H9 (cell line): ENCODE data around the gene CHMP1A. TPM values are rescaled to one million over a fixed set of nuclear protein-coding genes. Genes with fewer than 3 reads are reported as not detected.

Experiments used
- DNase-seq: peaks from one replicate; pipeline ENCODE4 v3.0.0-alpha.2; 2017
- H2AFZ ChIP-seq: one replicate; pipeline ENCODE4 v1.6.1; 2013; ENCODE audit warnings: mild to moderate bottlenecking, low read length, control low read depth, moderate library complexity
- H2AK5ac ChIP-seq: 2 replicates; pipeline ENCODE4 v1.6.1; 2013; ENCODE audit warnings: low read length, control low read depth, mixed read lengths; ENCODE audit not compliant: insufficient read length
- H2BK120ac ChIP-seq: one replicate; pipeline ENCODE4 v1.6.1; 2013; ENCODE audit warnings: low read depth, mild to moderate bottlenecking, low read length, control low read depth, inconsistent platforms; ENCODE audit not compliant: poor library complexity, severe bottlenecking
- H2BK12ac ChIP-seq: 2 replicates; pipeline ENCODE4 v1.6.1; 2013; ENCODE audit warnings: low read length, control low read depth, mixed read lengths, low read depth; ENCODE audit not compliant: insufficient read length
- H2BK15ac ChIP-seq: 2 replicates; pipeline ENCODE4 v1.6.1; 2013; ENCODE audit warnings: low read depth, low read length, control low read depth
- H2BK20ac ChIP-seq: one replicate; pipeline ENCODE4 v1.6.1; 2013; ENCODE audit warnings: low read depth, mild to moderate bottlenecking, low read length, control low read depth, inconsistent platforms; ENCODE audit not compliant: poor library complexity, severe bottlenecking
- H2BK5ac ChIP-seq: 2 replicates; pipeline ENCODE4 v1.6.1; 2013; ENCODE audit warnings: low read length, control low read depth, mixed read lengths; ENCODE audit not compliant: insufficient read length
- H3K14ac ChIP-seq: 2 replicates; pipeline ENCODE4 v1.6.1; 2013; ENCODE audit warnings: low read length, control low read depth; ENCODE audit not compliant: insufficient read depth
- H3K18ac ChIP-seq: 2 replicates; pipeline ENCODE4 v1.6.1; 2013; ENCODE audit warnings: low read depth, mild to moderate bottlenecking, mixed read lengths, low read length, control low read depth; ENCODE audit not compliant: insufficient read length
- H3K23ac ChIP-seq: 2 replicates; pipeline ENCODE4 v1.6.1; 2013; ENCODE audit warnings: low read length, control low read depth, mixed read lengths, low read depth; ENCODE audit not compliant: insufficient read length
- H3K23me2 ChIP-seq: 2 replicates; pipeline ENCODE4 v1.6.1; 2013; ENCODE audit warnings: low read depth, mild to moderate bottlenecking, mixed read lengths, low read length, control low read depth; ENCODE audit not compliant: insufficient read length, poor library complexity, severe bottlenecking
- H3K27ac ChIP-seq: 2 replicates; pipeline ENCODE4 v1.5.1; 2013; ENCODE audit warnings: low read length, control low read depth, mixed read lengths, low read depth; ENCODE audit not compliant: insufficient read length
- H3K27me3 ChIP-seq: 2 replicates; pipeline ENCODE4 v1.6.1; 2013; ENCODE audit warnings: low read length, control low read depth, inconsistent platforms; ENCODE audit not compliant: insufficient read depth
- H3K4ac ChIP-seq: 2 replicates; pipeline ENCODE4 v1.6.1; 2013; ENCODE audit warnings: low read depth, mild to moderate bottlenecking, control low read depth, inconsistent platforms, low read length, moderate library complexity
- H3K4me1 ChIP-seq: 2 replicates; pipeline ENCODE4 v1.6.1; 2013; ENCODE audit warnings: low read length, control low read depth, inconsistent platforms; ENCODE audit not compliant: insufficient read depth
- H3K4me2 ChIP-seq: 2 replicates; pipeline ENCODE4 v1.6.1; 2013; ENCODE audit warnings: low read length, control low read depth, mixed read lengths; ENCODE audit not compliant: insufficient read length, insufficient read depth
- H3K56ac ChIP-seq: 2 replicates; pipeline ENCODE4 v1.6.1; 2013; ENCODE audit warnings: low read depth, mild to moderate bottlenecking, mixed read lengths, low read length, control low read depth; ENCODE audit not compliant: insufficient read length
- H3K79me1 ChIP-seq: 2 replicates; pipeline ENCODE4 v1.6.1; 2013; ENCODE audit warnings: low read depth, mild to moderate bottlenecking, moderate library complexity, low read length, control low read depth, inconsistent platforms; ENCODE audit not compliant: insufficient read depth, poor library complexity, severe bottlenecking
- H3K79me2 ChIP-seq: 2 replicates; pipeline ENCODE4 v1.6.1; 2013; ENCODE audit warnings: low read length, control low read depth, inconsistent platforms; ENCODE audit not compliant: insufficient read depth
- H3K9ac ChIP-seq: 2 replicates; pipeline ENCODE4 v1.6.1; 2013; ENCODE audit warnings: low read length, control low read depth, mixed read lengths; ENCODE audit not compliant: insufficient read length; ENCODE audit errors: extremely low read depth
- H3K9me3 ChIP-seq: one replicate; pipeline ENCODE4 v1.6.1; 2013; ENCODE audit warnings: low read depth, low read length, inconsistent platforms; ENCODE audit not compliant: control insufficient read depth
- H3T11ph ChIP-seq: one replicate; pipeline ENCODE4 v1.6.1; 2013; ENCODE audit warnings: mild to moderate bottlenecking, low read length, control low read depth, inconsistent platforms
- H4K20me1 ChIP-seq: one replicate; pipeline ENCODE4 v1.6.1; 2013; ENCODE audit not compliant: control insufficient read depth, insufficient read length, insufficient read depth
- H4K5ac ChIP-seq: 2 replicates; pipeline ENCODE4 v1.6.1; 2013; ENCODE audit warnings: low read depth, mild to moderate bottlenecking, mixed read lengths, low read length, control low read depth; ENCODE audit not compliant: insufficient read length
- H4K8ac ChIP-seq: replicated peaks from 2 replicates; pipeline ENCODE4 v1.6.1; 2013; ENCODE audit warnings: low read length, control low read depth, mixed read lengths, low read depth; ENCODE audit not compliant: insufficient read length
- H4K91ac ChIP-seq: 2 replicates; pipeline ENCODE4 v1.6.1; 2013; ENCODE audit warnings: low read depth, mild to moderate bottlenecking, moderate library complexity, mixed read lengths, low read length, control low read depth; ENCODE audit not compliant: insufficient read length
- H3K27ac Mint-ChIP-seq, 3 experiments: 2 replicates in 2 of 3; 3 replicates in 1 of 3; pipeline ENCODE4 v1.8.0; 2020 to 2021; ENCODE audit warnings: mixed read lengths in 3 of 3, mild to moderate bottlenecking in 1 of 3, moderate library complexity in 1 of 3
- H3K27me3 Mint-ChIP-seq: 2 replicates; pipeline ENCODE4 v1.8.0; 2021; ENCODE audit warnings: low read depth, mild to moderate bottlenecking, moderate library complexity, mixed read lengths
- H3K36me3 Mint-ChIP-seq, 3 experiments: 2 replicates in 2 of 3; 3 replicates in 1 of 3; pipeline ENCODE4 v1.8.0; 2020 to 2021; ENCODE audit warnings: low read depth in 3 of 3, mixed read lengths in 3 of 3; ENCODE audit not compliant: insufficient read depth in 1 of 3
- H3K4me1 Mint-ChIP-seq, 2 experiments: 2 replicates each; pipeline ENCODE4 v1.8.0; 2020; ENCODE audit warnings: mixed read lengths in 2 of 2
- H3K4me3 Mint-ChIP-seq, 2 experiments: 2 replicates in 1 of 2; 3 replicates in 1 of 2; pipeline ENCODE4 v1.8.0; 2020 to 2021; ENCODE audit warnings: mild to moderate bottlenecking in 2 of 2, mixed read lengths in 2 of 2, moderate library complexity in 1 of 2
- H3K9me3 Mint-ChIP-seq, 2 experiments: 2 replicates in 1 of 2; 3 replicates in 1 of 2; pipeline ENCODE4 v1.8.0; 2020; ENCODE audit warnings: mild to moderate bottlenecking in 2 of 2, mixed read lengths in 2 of 2, moderate library complexity in 1 of 2
- CTCF ChIP-seq: fragments of 200-600 bp; sonication (generic); conservative IDR thresholded peaks from 3 replicates; pipeline ENCODE4 v1.8.0; 2021; ENCODE audit warnings: antibody characterized with exemption, mild to moderate bottlenecking
- WGBS: extraction: QIAGEN DNeasy Blood & Tissue Kit; methylation state at CpG from one replicate; pipeline ENCODE4 v1.1.7; 2013; ENCODE audit warnings: missing lambda C conversion rate, low lambda C conversion rate, mixed read lengths; ENCODE audit not compliant: insufficient read length; ENCODE audit errors: extremely low coverage; 5-methylcytosine and 5-hydroxymethylcytosine counted together
- total RNA-seq: library from RNA; stranded (reverse); gene quantifications from 2 replicates; pipeline ENCODE4 v1.2.1, GENCODE V29; 2021

Gene CHMP1A
- total RNA-seq, 1 experiment from 2014 or later, result 89.6 TPM

GRCh38 chr16:89612415-89613166, 44.9 kb downstream of the CHMP1A start:
- H2BK120ac ChIP-seq, result no peak overlapping the region
- no peak overlapping the region for H3K4me2 ChIP-seq
- Mint-ChIP-seq H3K9me3 (peaks cover 0 to 2% of the 10 kb centered on the region in 2 experiments; a peak in 1 of 5 replicates), H3K4me3 (peak overlapping the region in 1 of 2 experiments; percentile 65; a peak in 1 of 5 replicates), H3K27me3 (peaks cover 3% of the 10 kb centered on the region), H3K4me1 (peaks cover 6 to 14% of the 10 kb centered on the region in 2 experiments), H3K27ac (no peak overlapping the region; a peak in 1 of 7 replicates), H3K36me3 (peaks cover 0 to 5% (median 3%) of the 10 kb centered on the region in 3 experiments; a peak in 3 of 7 replicates)
- H3K18ac ChIP-seq, result no peak overlapping the region
- H3K4ac ChIP-seq, result no peak overlapping the region
- no peak overlapping the region for H2BK5ac ChIP-seq
- H3K9me3 ChIP-seq, result no peaks in the 10 kb centered on the region
- H3K56ac ChIP-seq, result no peak overlapping the region
- no peaks in the 10 kb centered on the region for H3K79me2 ChIP-seq
- H3T11ph ChIP-seq, result no peak overlapping the region
- H3K79me1 ChIP-seq, result no peaks in the 10 kb centered on the region
- no peaks in the 10 kb centered on the region for H3K27me3 ChIP-seq
- no peak overlapping the region for H2AFZ ChIP-seq
- H4K8ac ChIP-seq, result no peak overlapping the region
- H2BK20ac ChIP-seq, result no peak overlapping the region
- H3K14ac ChIP-seq, result no peak overlapping the region
- no peak for TF ChIP-seq CTCF
- no peak overlapping the region for H2BK15ac ChIP-seq
- no peak overlapping the region for H3K9ac ChIP-seq
- no peak overlapping the region for H3K23ac ChIP-seq
- peaks cover 2% of the 10 kb centered on the region for H3K23me2 ChIP-seq
- H3K27ac ChIP-seq, result no peak overlapping the region
- H2AK5ac ChIP-seq, result no peak overlapping the region
- H4K20me1 ChIP-seq, result no peaks in the 10 kb centered on the region
- H4K91ac ChIP-seq, result no peak overlapping the region
- H2BK12ac ChIP-seq, result no peak overlapping the region
- no peaks in the 10 kb centered on the region; the same call in 1 of the 2 replicates for H3K4me1 ChIP-seq
- H4K5ac ChIP-seq, result no peak overlapping the region
- WGBS, result no CpG with 5 or more reads among the region's 20 CpGs
- DNase-seq, result no peak
